ENCODE results near the gene TMEM179. TPM values are rescaled to one million over a fixed set of nuclear protein-coding genes. Genes with fewer than 3 reads are reported as not detected.

The TMEM179 gene
- total RNA-seq, 1 donor from 2014 or later = not detected

DNA sequence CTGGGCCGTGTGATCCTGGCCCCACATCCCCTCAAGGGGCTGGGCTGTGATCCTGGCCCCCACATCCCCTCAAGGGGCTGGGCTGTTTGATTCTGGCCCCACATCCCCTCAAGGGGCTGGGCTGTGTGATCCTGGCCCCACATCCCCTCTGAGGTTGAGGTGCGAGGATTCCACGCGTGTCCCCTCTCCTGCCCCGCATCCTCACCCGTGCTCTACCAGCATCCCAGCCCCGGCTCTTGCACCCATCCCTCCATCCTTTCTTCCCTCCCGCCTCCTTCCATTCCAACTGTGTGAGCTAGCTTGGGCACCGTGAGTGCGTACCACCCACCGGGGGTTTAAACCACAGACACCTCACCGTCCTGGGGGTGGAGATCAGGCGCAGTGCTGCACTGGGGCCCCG, 31.1 kb upstream of the TMEM179 start:
- Histone ChIP-seq H3K27me3 (peaks cover 51% of the 10 kb centered on the region), H3K36me3 (no peaks in the 10 kb centered on the region), H3K9me3 (no peaks in the 10 kb centered on the region), H3K4me3 (no peak overlapping the region), H3K27ac (no peak overlapping the region), H3K4me1 (no peaks in the 10 kb centered on the region)
- TF ChIP-seq, protein P1, sequence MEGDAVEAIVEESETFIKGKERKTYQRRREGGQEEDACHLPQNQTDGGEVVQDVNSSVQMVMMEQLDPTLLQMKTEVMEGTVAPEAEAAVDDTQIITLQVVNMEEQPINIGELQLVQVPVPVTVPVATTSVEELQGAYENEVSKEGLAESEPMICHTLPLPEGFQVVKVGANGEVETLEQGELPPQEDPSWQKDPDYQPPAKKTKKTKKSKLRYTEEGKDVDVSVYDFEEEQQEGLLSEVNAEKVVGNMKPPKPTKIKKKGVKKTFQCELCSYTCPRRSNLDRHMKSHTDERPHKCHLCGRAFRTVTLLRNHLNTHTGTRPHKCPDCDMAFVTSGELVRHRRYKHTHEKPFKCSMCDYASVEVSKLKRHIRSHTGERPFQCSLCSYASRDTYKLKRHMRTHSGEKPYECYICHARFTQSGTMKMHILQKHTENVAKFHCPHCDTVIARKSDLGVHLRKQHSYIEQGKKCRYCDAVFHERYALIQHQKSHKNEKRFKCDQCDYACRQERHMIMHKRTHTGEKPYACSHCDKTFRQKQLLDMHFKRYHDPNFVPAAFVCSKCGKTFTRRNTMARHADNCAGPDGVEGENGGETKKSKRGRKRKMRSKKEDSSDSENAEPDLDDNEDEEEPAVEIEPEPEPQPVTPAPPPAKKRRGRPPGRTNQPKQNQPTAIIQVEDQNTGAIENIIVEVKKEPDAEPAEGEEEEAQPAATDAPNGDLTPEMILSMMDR (IDR thresholded peaks at IDR 0.05) = no peak
- intact Hi-C loops (cut with DNase I) = no loop called here
- no peak for ATAC-seq
- DNase-seq = no peak

DNA sequence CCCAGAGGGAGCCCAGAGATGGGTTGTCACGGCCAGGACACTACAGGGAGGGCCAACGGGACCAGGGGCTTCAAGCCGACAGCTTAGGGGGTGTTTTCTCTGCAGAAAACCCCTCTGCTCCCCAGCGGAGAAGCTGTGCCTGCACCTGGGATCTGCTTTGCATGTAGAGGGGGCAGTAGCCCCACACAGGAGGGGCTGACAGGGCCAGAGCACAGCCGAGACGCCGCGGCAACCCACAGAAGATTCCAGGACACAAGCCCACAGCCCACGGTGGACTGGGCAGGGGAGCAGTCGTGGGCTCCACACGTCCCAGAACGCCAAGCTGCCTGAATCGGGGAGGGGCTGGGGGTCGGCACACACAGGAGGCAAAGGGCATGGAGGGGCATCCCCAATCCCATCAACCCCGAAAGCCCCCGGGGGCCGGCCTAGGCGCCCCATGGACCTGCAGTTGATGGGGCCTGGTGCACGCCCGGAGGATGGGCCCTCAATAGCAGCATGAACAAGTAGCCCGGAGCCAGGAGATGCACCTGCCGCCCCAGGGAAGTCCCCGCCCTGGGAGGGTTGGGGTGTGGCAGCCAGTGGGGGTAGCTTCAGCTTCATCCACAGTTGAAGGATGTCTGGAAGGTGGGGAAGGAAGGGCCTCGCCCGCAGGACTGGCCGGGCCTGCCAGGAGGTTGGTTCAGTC, 30.5 kb upstream of the TMEM179 start:
- H3K27me3 ChIP-seq = peaks cover 45% of the 10 kb centered on the region
- intact Hi-C loops (cut with DNase I) = no loop called here
- no peaks in the 10 kb centered on the region for H3K4me1 ChIP-seq
- H3K9me3 ChIP-seq = no peaks in the 10 kb centered on the region
- no peak overlapping the region for H3K27ac ChIP-seq
- TF ChIP-seq, protein P1 (IDR thresholded peaks at IDR 0.05) = no peak
- DNase-seq (no peak), ATAC-seq (no peak)
- H3K4me3 ChIP-seq = no peak overlapping the region
- H3K36me3 ChIP-seq = no peaks in the 10 kb centered on the region

DNA sequence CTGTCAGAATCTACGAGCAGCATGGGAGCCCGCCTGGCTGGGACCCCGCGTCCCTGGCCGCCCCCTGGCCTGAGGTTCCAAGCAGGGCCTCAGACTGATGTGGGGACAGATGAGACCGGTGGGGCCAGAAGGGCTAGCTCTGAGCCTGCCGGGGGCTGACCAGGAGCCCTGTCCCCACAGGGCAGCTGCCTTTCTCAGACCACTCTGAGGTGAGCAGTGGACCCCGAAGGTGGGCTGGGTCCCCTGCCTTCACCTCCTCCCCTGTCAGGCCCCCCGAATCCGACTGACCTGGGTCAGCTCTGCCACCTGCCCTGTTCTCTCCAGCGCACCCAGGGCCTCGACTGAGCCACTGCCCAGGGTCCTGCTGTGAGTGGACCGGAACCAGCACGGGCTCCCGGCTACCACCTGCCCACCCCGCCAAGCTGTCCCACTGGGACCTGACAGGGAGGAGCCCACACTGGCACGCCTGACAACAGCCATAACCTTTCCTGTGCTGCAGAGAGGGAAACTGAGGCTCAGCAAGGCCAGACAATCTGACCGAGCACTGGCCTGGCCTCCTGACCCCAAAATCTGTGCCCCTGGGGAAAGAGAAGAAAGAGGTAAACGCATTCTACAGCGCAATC, 29.7 kb upstream of the TMEM179 start:
- ATAC-seq = peak; percentile 17
- TF ChIP-seq, protein P1 (IDR thresholded peaks at IDR 0.05) = no peak
- intact Hi-C loops (cut with DNase I) = no loop called here

DNA sequence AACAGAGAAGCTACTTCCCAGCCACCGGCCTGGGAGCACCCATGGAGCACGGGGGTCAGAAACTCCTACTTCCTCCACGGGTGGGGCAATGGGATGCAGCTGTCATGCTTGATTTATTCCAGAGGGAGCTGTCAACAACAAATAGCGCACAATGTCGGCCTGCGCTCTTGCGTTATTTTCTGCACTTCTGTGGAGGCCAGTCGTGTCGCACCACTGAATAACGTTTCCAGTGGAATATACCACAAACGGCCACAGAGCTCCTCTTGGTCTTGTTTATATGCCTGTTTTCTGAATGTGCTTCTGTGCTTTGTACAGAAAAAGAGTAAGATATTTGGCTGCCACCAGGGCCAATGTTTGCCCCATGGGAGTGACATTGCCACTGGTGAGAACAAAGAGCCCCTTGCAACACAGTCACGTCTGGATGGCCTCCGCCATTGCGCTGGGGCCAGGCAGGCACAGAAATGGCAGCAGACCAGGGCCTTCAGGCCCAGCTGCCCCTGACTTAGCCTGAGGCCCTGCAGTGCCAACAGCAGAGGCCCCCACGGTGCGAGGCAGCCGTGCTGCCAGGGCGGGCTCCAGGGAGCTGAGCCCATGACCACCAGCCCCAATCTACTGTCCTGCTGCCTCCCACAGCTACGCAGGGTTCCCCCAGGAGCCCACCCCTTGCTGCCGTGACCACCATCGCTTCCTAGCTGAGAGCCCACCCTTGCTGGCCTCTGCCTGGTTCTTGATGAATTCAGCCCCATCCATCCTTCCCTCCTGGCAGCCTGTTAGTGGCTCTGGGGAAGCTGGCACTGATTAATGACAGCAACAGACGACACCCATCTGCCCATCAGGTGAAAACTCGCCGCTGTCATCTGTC, 28.9 kb upstream of the TMEM179 start:
- TF ChIP-seq, protein P1 (IDR thresholded peaks at IDR 0.05) = no peak
- Histone ChIP-seq H3K9me3 (no peaks in the 10 kb centered on the region), H3K27ac (no peak overlapping the region), H3K27me3 (peaks cover 29% of the 10 kb centered on the region), H3K4me1 (no peaks in the 10 kb centered on the region), H3K4me3 (no peak overlapping the region), H3K36me3 (no peaks in the 10 kb centered on the region)
- DNase-seq = no peak
- no peak for ATAC-seq
- intact Hi-C loops (cut with DNase I) = no loop called here

More for the DNA sequence above, 29.7 kb upstream of the TMEM179 start:
- DNase-seq = no peak
- H3K4me3 ChIP-seq = no peak overlapping the region
- no peaks in the 10 kb centered on the region for H3K4me1 ChIP-seq
- H3K9me3 ChIP-seq = no peaks in the 10 kb centered on the region
- H3K36me3 ChIP-seq = no peaks in the 10 kb centered on the region
- H3K27me3 ChIP-seq = peaks cover 37% of the 10 kb centered on the region
- H3K27ac ChIP-seq = no peak overlapping the region

DNA sequence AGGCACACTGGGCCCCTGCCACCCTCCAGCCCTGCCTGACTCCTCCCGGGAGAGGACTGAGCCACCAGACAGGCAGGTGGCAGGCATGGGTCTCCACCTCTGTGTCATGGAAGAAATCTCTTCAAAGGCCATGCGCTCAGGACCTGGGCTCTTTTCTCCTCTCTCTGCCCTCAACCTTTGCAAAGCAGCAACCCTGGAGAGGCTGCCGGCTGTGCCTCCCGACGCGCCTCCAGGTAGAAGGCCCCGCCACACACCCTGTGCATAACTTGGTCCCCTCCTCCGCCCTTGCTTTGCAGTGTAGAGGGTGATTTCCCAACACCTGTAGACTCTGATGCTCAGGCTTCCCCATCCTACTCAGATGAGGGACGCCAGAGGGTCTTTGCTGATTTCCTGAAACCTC, 28.2 kb upstream of the TMEM179 start:
- H3K4me1 ChIP-seq = no peaks in the 10 kb centered on the region
- no peaks in the 10 kb centered on the region for H3K9me3 ChIP-seq
- H3K36me3 ChIP-seq = no peaks in the 10 kb centered on the region
- peaks cover 29% of the 10 kb centered on the region for H3K27me3 ChIP-seq
- intact Hi-C loops (cut with DNase I) = no loop called here
- TF ChIP-seq, protein P1 (IDR thresholded peaks at IDR 0.05) = no peak
- ATAC-seq = no peak
- no peak overlapping the region for H3K27ac ChIP-seq
- no peak for DNase-seq
- no peak overlapping the region for H3K4me3 ChIP-seq

All from upper lobe of right lung (tissue), 1 donor.